K562 (cell line): ENCODE data around the gene SIRPG. TPM values are rescaled to one million over a fixed set of nuclear protein-coding genes. Genes with fewer than 3 reads are reported as not detected.

ENCODE experiments used
- ATAC-seq: fragments of 200-7000 bp; cut with Tn5 transposase; 3 replicates; pipeline ENCODE4 v1.9.1; 2020; ENCODE audit warnings: moderate library complexity
- BruUV-seq: library from RNA; stranded (reverse); fragments of 400-500 nt; replicated peaks from 2 replicates; lab custom pipeline; 2021; lab: Mats Ljungman, UMichigan
- CTCF ChIA-PET: fragments of 300-600 bp; formaldehyde crosslinking; extraction: SDS; loops from one replicate; lab custom pipeline; 2021; ENCODE audit warnings: low intra/inter-chr PET ratio; lab: Yijun Ruan, JAX
- POLR2A ChIA-PET: fragments of 300-600, 350-650 bp; sonication (Branson Sonifier 250); formaldehyde crosslinking; extraction: SDS; loops from one replicate; lab custom pipeline; 2021; ENCODE audit warnings: antibody characterized with exemption, inconsistent platforms; lab: Yijun Ruan, JAX
- DNase-seq, 4 experiments: peaks; one replicate each; pipeline versions ENCODE4 v3.0.0 to v3.0.0-alpha.2; 2011 to 2018; ENCODE audit warnings: low spot score in 3 of 4, mixed read lengths in 3 of 4; ENCODE audit errors: extremely low read depth in 1 of 4
- FAIRE-seq: peaks from 2 replicates; lab custom pipeline; 2011; peaks lifted over from hg19 to GRCh38; lab: Jason Lieb, UNC
- H2AFZ ChIP-seq: 2 replicates; pipeline ENCODE4 v1.6.0; 2011; ENCODE audit warnings: low read depth, low read length, control low read depth, inconsistent platforms
- H3K27ac ChIP-seq: fragments of 200-600 bp; 3 replicates; pipeline ENCODE4 v1.8.0; 2011; ENCODE audit warnings: low read depth, mild to moderate bottlenecking, control low read depth, inconsistent platforms, low read length, moderate library complexity, mixed read lengths; ENCODE audit errors: extremely low read depth
- H3K27me3 ChIP-seq, 2 experiments: fragments of 300-600 bp in 1 of 2; 2 replicates in 1 of 2; 3 replicates in 1 of 2; pipeline versions ENCODE4 v1.6.0 to v1.8.0; 2011; ENCODE audit warnings: inconsistent platforms in 2 of 2, low read length in 2 of 2, mild to moderate bottlenecking in 1 of 2, mixed read lengths in 1 of 2, moderate library complexity in 1 of 2; ENCODE audit not compliant: control insufficient read depth in 2 of 2, insufficient read depth in 2 of 2
- H3K36me3 ChIP-seq: fragments of 300-600 bp; 3 replicates; pipeline ENCODE4 v1.8.0; 2011; ENCODE audit warnings: mild to moderate bottlenecking, low read length, inconsistent platforms; ENCODE audit not compliant: control insufficient read depth, insufficient read depth
- H3K4me1 ChIP-seq, 2 experiments: fragments of 200-600 bp in 1 of 2; replicated peaks in 1 of 2; 2 replicates in 1 of 2; 3 replicates in 1 of 2; pipeline versions ENCODE4 v1.5.1 to v1.8.0; 2011; ENCODE audit warnings: inconsistent platforms in 2 of 2, low read length in 2 of 2, mild to moderate bottlenecking in 1 of 2, mixed read lengths in 1 of 2, moderate library complexity in 1 of 2; ENCODE audit not compliant: control insufficient read depth in 2 of 2, insufficient read depth in 2 of 2
- H3K4me2 ChIP-seq: 2 replicates; pipeline ENCODE4 v1.6.1; 2011; ENCODE audit warnings: low read length, control low read depth, inconsistent platforms, mixed read lengths; ENCODE audit not compliant: insufficient read depth
- H3K4me3 ChIP-seq: fragments of 200-600 bp; sonication (generic), shearing (Covaris generic); 2 replicates; pipeline ENCODE4 v1.5.1; 2016; ENCODE audit warnings: control low read depth, inconsistent platforms
- H3K79me2 ChIP-seq: fragments of 200-600 bp; 3 replicates; pipeline ENCODE4 v1.8.0; 2011; ENCODE audit warnings: low read length, inconsistent platforms; ENCODE audit not compliant: control insufficient read depth, insufficient read depth
- H3K9ac ChIP-seq, 2 experiments: 2 replicates each; pipeline versions ENCODE4 v1.6.0 to v1.6.1; 2011; ENCODE audit warnings: low read depth in 2 of 2, low read length in 2 of 2, control low read depth in 1 of 2, inconsistent platforms in 1 of 2, mild to moderate bottlenecking in 1 of 2, mixed read lengths in 1 of 2; ENCODE audit not compliant: insufficient read depth in 1 of 2
- H3K9me1 ChIP-seq: one replicate; pipeline ENCODE4 v1.6.0; 2011; ENCODE audit warnings: inconsistent platforms, mild to moderate bottlenecking, low read length, moderate library complexity; ENCODE audit not compliant: control insufficient read depth, insufficient read depth
- H3K9me3 ChIP-seq: replicated peaks from 2 replicates; pipeline ENCODE4 v1.5.1; 2011; ENCODE audit warnings: low read depth, low read length, inconsistent platforms; ENCODE audit not compliant: control insufficient read depth, insufficient read depth
- H4K20me1 ChIP-seq: replicated peaks from 2 replicates; pipeline ENCODE4 v1.6.1; 2011; ENCODE audit warnings: low read length, inconsistent platforms, mixed read lengths; ENCODE audit not compliant: control insufficient read depth, insufficient read depth
- ASH1L ChIP-seq: fragments of 450-650 bp; IDR thresholded peaks from 2 replicates; pipeline ENCODE4 v1.6.1; 2018; ENCODE audit warnings: borderline replicate concordance, mild to moderate bottlenecking, low read depth; ENCODE audit not compliant: partially characterized antibody
- BCLAF1 ChIP-seq, 2 experiments: fragments of 450-650 bp in 1 of 2; IDR thresholded peaks; 2 replicates each; pipeline ENCODE4 v1.6.1; 2011 to 2017; ENCODE audit warnings: low read depth in 2 of 2, antibody characterized with exemption in 1 of 2, borderline replicate concordance in 1 of 2, low read length in 1 of 2, mild to moderate bottlenecking in 1 of 2, mixed read lengths in 1 of 2; ENCODE audit not compliant: control insufficient read depth in 1 of 2
- E2F8 ChIP-seq: fragments of 450-650 bp; IDR thresholded peaks from 2 replicates; pipeline ENCODE4 v1.7.1; 2018; ENCODE audit warnings: mild to moderate bottlenecking, low read depth; ENCODE audit not compliant: partially characterized antibody
- FUS ChIP-seq: fragments of 200-400 bp; formaldehyde crosslinking; optimal IDR thresholded peaks from 2 replicates; pipeline ENCODE3; 2017; ENCODE audit warnings: low read depth, low read length
- MECOM ChIP-seq: fragments of 250-450 bp; sonication (Bioruptor Pico); IDR thresholded peaks from 2 replicates; pipeline ENCODE4 v1.8.0; 2022; ENCODE audit warnings: inconsistent platforms
- MEF2D ChIP-seq: conservative IDR thresholded peaks from 2 replicates; pipeline ENCODE4 v1.6.1; 2016; ENCODE audit warnings: low read depth, missing genetic modification characterization, missing compliant biosample characterization
- MIER1 ChIP-seq: fragments of 450-650 bp; IDR thresholded peaks from 2 replicates; pipeline ENCODE4 v1.6.1; 2016; ENCODE audit warnings: antibody characterized with exemption, mild to moderate bottlenecking, low read depth
- MNT ChIP-seq, 2 experiments: fragments of 450-650 bp; conservative IDR thresholded peaks; 2 replicates each; pipeline ENCODE4 v1.6.1; 2017; ENCODE audit warnings: mild to moderate bottlenecking in 2 of 2, moderate library complexity in 2 of 2
- TBP ChIP-seq: optimal IDR thresholded peaks from 2 replicates; pipeline ENCODE3; 2011; ENCODE audit warnings: low read depth, low read length, improper control_type of control experiment
- WGBS: fragments of 100-300 bp; shearing (Covaris generic); methylation state at CpG from one replicate; pipeline ENCODE4 v1.1.6; 2016; ENCODE audit warnings: low coverage, mixed read lengths; ENCODE audit not compliant: insufficient coverage; ENCODE audit errors: missing lambda C conversion rate; 5-methylcytosine and 5-hydroxymethylcytosine counted together
- in situ Hi-C: fragments of 300-500 bp; cut with MboI; formaldehyde crosslinking; loops from 4 replicates; pipeline ENCODE4 v1.15.0; 2018; ENCODE audit warnings: inconsistent platforms, mixed read lengths
- intact Hi-C: fragments of 100-400 bp; cut with micrococcal nuclease; formaldehyde crosslinking; loops from 2 replicates; pipeline ENCODE4 v1.14.2; 2022
- polyA plus RNA-seq, 8 experiments: library from polyadenylated mRNA; depleted of rRNA in 4 of 8; stranded (reverse) in 5 of 8; unstranded in 3 of 8; fragments of >200 nt; fragmentation: Nextera tagmentation in 2 of 8; fragmentation: Illumina TruSeq in 1 of 8; extraction: Ambion mirVana in 2 of 8; extraction: Trizol in 1 of 8; gene quantifications; 2 replicates each; pipeline versions ENCODE4 v1.2.1 to v1.2.3, GENCODE V29; 2011 to 2014; ENCODE audit warnings: inconsistent platforms in 1 of 8, missing spikeins in 1 of 8
- total RNA-seq, 7 experiments: library from RNA; depleted of rRNA in 6 of 7; stranded (reverse); fragments of >200 nt in 6 of 7; fragmentation: Illumina TruSeq in 2 of 7; extraction: Trizol in 2 of 7; gene quantifications; 2 replicates each; pipeline versions ENCODE4 v1.2.1 to v1.2.3, GENCODE V29; 2011 to 2021; ENCODE audit warnings: low replicate concordance in 1 of 7

SIRPG gene
- total and polyA plus RNA-seq, 9 of the 15 experiments (the other 6 are each of a cell fraction or from before 2014, with no cell fraction given): not detected

- TF ChIP-seq MNT (conservative IDR thresholded peaks at IDR 0.05): no peak
Measured at GRCh38 chr20:1700990-1701389, 43.4 kb upstream of the SIRPG start (continued).

- Histone ChIP-seq H3K27me3 (no peaks in the 10 kb centered on the region), H3K9ac (no peak overlapping the region), H4K20me1 (no peaks in the 10 kb centered on the region), H3K4me1 (no peaks in the 10 kb centered on the region), H3K9me3 (no peaks in the 10 kb centered on the region), H3K4me2 (no peak overlapping the region), H3K79me2 (no peaks in the 10 kb centered on the region), H3K27ac (no peak overlapping the region), H3K36me3 (no peaks in the 10 kb centered on the region), H3K9me1 (no peaks in the 10 kb centered on the region), H2AFZ (no peak overlapping the region), H3K4me3 (no peak overlapping the region)
- BruUV-seq: no TSS peak
- ChIA-PET CTCF (no interaction called here), POLR2A (no interaction called here)
- intact Hi-C loops (no loop called here), in situ Hi-C loops (no loop called here)
- whole genome bisulfite sequencing: 0% methylated on average over 2 of the region's 2 CpGs
- DNase-seq: no peak
- ATAC-seq: no peak
- no peak for FAIRE-seq
- no peak for TF ChIP-seq MEF2D (tag)
- TF ChIP-seq TBP: no peak
- no peak for TF ChIP-seq E2F8
- TF ChIP-seq MECOM (CRISPR knock-in tag): no peak
- TF ChIP-seq ASH1L: no peak
- no peak for TF ChIP-seq BCLAF1 (IDR thresholded peaks at IDR 0.05; ENCODE audit: borderline replicate concordance in 1 of 2, control insufficient read depth in 1 of 2, low read depth in 2 of 2, low read length in 1 of 2)
- no peak for TF ChIP-seq FUS
- TF ChIP-seq MIER1: no peak
Measured at GRCh38 chr20:1697592-1697991, 40.0 kb upstream of the SIRPG start.
